HG02798 (cell line): ENCODE data around the gene SHH.
"Not testable (repeated sequence)": the region's sequence is repeated elsewhere in the genome, so short reads cannot be mapped to it uniquely, and the experiment has no call there.

ENCODE experiments used
- ATAC-seq: cut with Tn5 transposase; IDR thresholded peaks from one replicate; pipeline ENCODE4 v1.9.1; 2021; ENCODE audit warnings: mild to moderate bottlenecking; ENCODE audit not compliant: unreplicated experiment, poor library complexity

The SHH gene

GRCh38 chr7:155843426-155844018 lies 31.3 kb upstream of the SHH start:
- ATAC-seq = no peak

- ATAC-seq = no peak
These were observed 30.4 kb upstream of the SHH start for GRCh38 chr7:155842496-155843265.

GRCh38 chr7:155840909-155841308 lies 28.6 kb upstream of the SHH start:
- no peak for ATAC-seq

GRCh38 chr7:155840262-155840885 lies 28.1 kb upstream of the SHH start:
- no peak for ATAC-seq

- ATAC-seq = no peak
These were observed 27.2 kb upstream of the SHH start for GRCh38 chr7:155839461-155839860.

GRCh38 chr7:155838312-155838711 lies 26.0 kb upstream of the SHH start:
- ATAC-seq = not testable (repeated sequence)

GRCh38 chr7:155837126-155837479 lies 24.8 kb upstream of the SHH start:
- no peak for ATAC-seq

GRCh38 chr7:155836216-155837125 lies 24.2 kb upstream of the SHH start:
- ATAC-seq = no peak

GRCh38 chr7:155835446-155836215 lies 23.4 kb upstream of the SHH start:
- no peak for ATAC-seq

- ATAC-seq = no peak
These were observed 22.3 kb upstream of the SHH start for GRCh38 chr7:155834486-155835048.

GRCh38 chr7:155833651-155834050 lies 21.4 kb upstream of the SHH start:
- ATAC-seq = no peak

- ATAC-seq = no peak
These were observed 20.3 kb upstream of the SHH start for GRCh38 chr7:155832581-155832981.

GRCh38 chr7:155831807-155832524 lies 19.7 kb upstream of the SHH start:
- ATAC-seq = no peak

- ATAC-seq = no peak
These were observed 18.9 kb upstream of the SHH start for GRCh38 chr7:155830961-155831806.

GRCh38 chr7:155829796-155830470 lies 17.7 kb upstream of the SHH start:
- no peak for ATAC-seq

- ATAC-seq = no peak
These were observed 13.1 kb upstream of the SHH start for GRCh38 chr7:155825336-155825735.

- ATAC-seq = no peak
These were observed 12.1 kb upstream of the SHH start for GRCh38 chr7:155824227-155824886.
